K562 (cell line): ENCODE data around the gene SIRT7.

Experiments
- CHD2 ChIP-seq: IDR thresholded peaks from 2 replicates; pipeline ENCODE4 v1.6.1; 2011; ENCODE audit warnings: low read depth, low read length
- KLF16 ChIP-seq: IDR thresholded peaks from 2 replicates; pipeline ENCODE4 v1.6.1; 2016; ENCODE audit warnings: antibody characterized with exemption
- MAZ ChIP-seq, 2 experiments: fragments of 450-650 bp in 1 of 2; sonication (generic) in 1 of 2; formaldehyde crosslinking; IDR thresholded peaks in 1 of 2; conservative IDR thresholded peaks in 1 of 2; 2 replicates each; pipeline versions ENCODE4 v1.4.0 to v1.5.0; 2020; ENCODE audit warnings: mild to moderate bottlenecking in 1 of 2, missing genetic modification reagents in 1 of 2
- SMAD1 ChIP-seq: fragments of 150-350 bp; IDR thresholded peaks from 2 replicates; pipeline ENCODE4 v1.6.1; 2014; ENCODE audit warnings: low read length, low read depth; ENCODE audit not compliant: partially characterized antibody
- SUPT5H ChIP-seq: fragments of 450-650 bp; IDR thresholded peaks from 2 replicates; pipeline ENCODE4 v1.6.1; 2016
- ZC3H8 ChIP-seq: fragments of 450-650 bp; IDR thresholded peaks from 2 replicates; pipeline ENCODE4 v1.6.1; 2017
- ZNF232 ChIP-seq: sonication (generic); formaldehyde crosslinking; IDR thresholded peaks from 2 replicates; pipeline ENCODE4 v1.8.0; 2022; ENCODE audit warnings: mild to moderate bottlenecking, missing genetic modification reagents
- ZNF274 ChIP-seq: IDR thresholded peaks from 2 replicates; pipeline ENCODE4 v1.6.1; 2011; ENCODE audit warnings: low read depth, mild to moderate bottlenecking, low read length, moderate library complexity, borderline replicate concordance
- TF ChIP-seq, protein P1 (sequence below): fragments of 450-650 bp; IDR thresholded peaks from 2 replicates; pipeline ENCODE4 v1.6.1; 2016; ENCODE audit warnings: antibody characterized with exemption
- TF ChIP-seq, protein P2 (sequence below): sonication (generic); formaldehyde crosslinking; IDR thresholded peaks from 2 replicates; pipeline ENCODE4 v1.9.0; 2022; ENCODE audit warnings: mild to moderate bottlenecking, missing genetic modification reagents
- TF ChIP-seq, protein P3 (sequence below): fragments of 150-350 bp; conservative IDR thresholded peaks from 2 replicates; pipeline ENCODE4 v1.6.1; 2014; ENCODE audit warnings: low read length
- TF ChIP-seq, protein P4 (sequence below), 3 experiments: IDR thresholded peaks in 2 of 3; conservative IDR thresholded peaks in 1 of 3; 2 replicates each; pipeline ENCODE4 v1.5.1; 2011 to 2012; ENCODE audit warnings: low read length in 3 of 3, mild to moderate bottlenecking in 3 of 3, control low read depth in 2 of 3, improper control_type of control experiment in 1 of 3, inconsistent platforms in 1 of 3, low read depth in 1 of 3, mixed read lengths in 1 of 3, moderate library complexity in 1 of 3; ENCODE audit not compliant: insufficient read depth in 2 of 3

DNA sequence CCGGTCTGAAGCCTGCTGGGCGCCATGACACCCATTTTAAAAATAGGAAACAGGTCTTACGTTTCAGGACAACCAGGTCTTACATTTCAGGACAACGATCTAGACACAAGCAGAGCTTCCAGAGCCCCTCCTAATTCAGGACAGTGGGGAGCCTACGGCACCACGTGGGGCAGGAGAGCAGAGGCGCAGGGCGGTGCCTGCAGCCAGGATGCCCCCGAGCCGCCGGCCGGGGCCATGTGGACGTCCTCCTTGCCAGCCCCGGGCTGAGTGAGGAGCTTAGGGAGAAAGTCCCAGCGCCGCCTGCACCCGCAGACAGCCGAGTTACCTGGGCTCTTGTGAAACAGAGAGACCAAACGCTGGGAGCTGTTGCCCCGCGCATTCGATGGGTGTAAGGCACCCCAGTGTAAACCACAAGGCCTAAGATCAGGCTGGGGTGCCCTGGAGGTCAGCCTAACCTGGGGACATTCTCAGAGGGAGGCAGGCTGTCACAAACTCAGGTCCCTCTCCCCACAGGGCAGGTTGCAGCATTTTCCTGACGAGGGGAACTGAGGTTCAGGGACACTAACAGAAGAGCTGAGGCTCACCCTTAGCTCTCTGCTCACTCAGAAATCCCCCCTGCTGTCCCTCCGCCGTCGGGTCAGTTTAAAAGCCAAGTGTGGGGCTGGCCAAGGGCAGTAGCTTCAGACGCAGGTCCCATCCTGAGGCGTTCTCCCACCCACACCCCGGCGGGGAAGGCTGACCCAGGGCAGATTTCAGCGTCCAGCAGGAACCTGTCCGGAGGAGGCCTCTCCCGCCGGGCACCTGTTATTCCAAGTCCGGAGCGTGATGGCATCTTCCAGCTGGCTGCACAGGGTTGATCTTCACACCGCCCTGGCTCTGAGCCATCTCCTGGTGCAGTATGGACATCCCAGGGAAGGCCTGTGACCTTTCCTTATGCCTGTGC is 44.8 kb upstream of the SIRT7 start:
- TF ChIP-seq, protein P1, sequence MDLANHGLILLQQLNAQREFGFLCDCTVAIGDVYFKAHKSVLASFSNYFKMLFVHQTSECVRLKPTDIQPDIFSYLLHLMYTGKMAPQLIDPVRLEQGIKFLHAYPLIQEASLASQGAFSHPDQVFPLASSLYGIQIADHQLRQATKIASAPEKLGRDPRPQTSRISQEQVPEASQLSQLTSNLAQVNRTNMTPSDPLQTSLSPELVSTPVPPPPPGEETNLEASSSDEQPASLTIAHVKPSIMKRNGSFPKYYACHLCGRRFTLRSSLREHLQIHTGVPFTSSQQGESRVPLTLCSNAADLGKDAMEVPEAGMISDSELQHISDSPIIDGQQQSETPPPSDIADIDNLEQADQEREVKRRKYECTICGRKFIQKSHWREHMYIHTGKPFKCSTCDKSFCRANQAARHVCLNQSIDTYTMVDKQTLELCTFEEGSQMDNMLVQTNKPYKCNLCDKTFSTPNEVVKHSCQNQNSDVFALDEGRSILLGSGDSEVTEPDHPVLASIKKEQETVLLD: no peak
- TF ChIP-seq ZNF232 (CRISPR knock-in tag): no peak
- TF ChIP-seq, protein P2, sequence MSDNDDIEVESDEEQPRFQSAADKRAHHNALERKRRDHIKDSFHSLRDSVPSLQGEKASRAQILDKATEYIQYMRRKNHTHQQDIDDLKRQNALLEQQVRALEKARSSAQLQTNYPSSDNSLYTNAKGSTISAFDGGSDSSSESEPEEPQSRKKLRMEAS (CRISPR knock-in tag): no peak
- TF ChIP-seq SUPT5H: no peak
- TF ChIP-seq SMAD1: no peak
- TF ChIP-seq, protein P3, sequence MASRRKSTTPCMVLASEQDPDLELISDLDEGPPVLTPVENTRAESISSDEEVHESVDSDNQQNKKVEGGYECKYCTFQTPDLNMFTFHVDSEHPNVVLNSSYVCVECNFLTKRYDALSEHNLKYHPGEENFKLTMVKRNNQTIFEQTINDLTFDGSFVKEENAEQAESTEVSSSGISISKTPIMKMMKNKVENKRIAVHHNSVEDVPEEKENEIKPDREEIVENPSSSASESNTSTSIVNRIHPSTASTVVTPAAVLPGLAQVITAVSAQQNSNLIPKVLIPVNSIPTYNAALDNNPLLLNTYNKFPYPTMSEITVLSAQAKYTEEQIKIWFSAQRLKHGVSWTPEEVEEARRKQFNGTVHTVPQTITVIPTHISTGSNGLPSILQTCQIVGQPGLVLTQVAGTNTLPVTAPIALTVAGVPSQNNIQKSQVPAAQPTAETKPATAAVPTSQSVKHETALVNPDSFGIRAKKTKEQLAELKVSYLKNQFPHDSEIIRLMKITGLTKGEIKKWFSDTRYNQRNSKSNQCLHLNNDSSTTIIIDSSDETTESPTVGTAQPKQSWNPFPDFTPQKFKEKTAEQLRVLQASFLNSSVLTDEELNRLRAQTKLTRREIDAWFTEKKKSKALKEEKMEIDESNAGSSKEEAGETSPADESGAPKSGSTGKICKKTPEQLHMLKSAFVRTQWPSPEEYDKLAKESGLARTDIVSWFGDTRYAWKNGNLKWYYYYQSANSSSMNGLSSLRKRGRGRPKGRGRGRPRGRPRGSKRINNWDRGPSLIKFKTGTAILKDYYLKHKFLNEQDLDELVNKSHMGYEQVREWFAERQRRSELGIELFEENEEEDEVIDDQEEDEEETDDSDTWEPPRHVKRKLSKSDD: no peak
- TF ChIP-seq, protein P4, sequence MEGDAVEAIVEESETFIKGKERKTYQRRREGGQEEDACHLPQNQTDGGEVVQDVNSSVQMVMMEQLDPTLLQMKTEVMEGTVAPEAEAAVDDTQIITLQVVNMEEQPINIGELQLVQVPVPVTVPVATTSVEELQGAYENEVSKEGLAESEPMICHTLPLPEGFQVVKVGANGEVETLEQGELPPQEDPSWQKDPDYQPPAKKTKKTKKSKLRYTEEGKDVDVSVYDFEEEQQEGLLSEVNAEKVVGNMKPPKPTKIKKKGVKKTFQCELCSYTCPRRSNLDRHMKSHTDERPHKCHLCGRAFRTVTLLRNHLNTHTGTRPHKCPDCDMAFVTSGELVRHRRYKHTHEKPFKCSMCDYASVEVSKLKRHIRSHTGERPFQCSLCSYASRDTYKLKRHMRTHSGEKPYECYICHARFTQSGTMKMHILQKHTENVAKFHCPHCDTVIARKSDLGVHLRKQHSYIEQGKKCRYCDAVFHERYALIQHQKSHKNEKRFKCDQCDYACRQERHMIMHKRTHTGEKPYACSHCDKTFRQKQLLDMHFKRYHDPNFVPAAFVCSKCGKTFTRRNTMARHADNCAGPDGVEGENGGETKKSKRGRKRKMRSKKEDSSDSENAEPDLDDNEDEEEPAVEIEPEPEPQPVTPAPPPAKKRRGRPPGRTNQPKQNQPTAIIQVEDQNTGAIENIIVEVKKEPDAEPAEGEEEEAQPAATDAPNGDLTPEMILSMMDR (IDR thresholded peaks at IDR 0.05 in 2 of 3, conservative IDR thresholded peaks at IDR 0.05 in 1 of 3; ENCODE audit: insufficient read depth in 2 of 3, low read depth in 1 of 3, low read length in 3 of 3): no peak
- TF ChIP-seq CHD2: no peak
- TF ChIP-seq ZC3H8: no peak
- no peak for TF ChIP-seq KLF16
- TF ChIP-seq ZNF274: no peak
- no peak for TF ChIP-seq MAZ (CRISPR knock-in tag; conservative IDR thresholded peaks at IDR 0.05 in 1 of 2, IDR thresholded peaks at IDR 0.05 in 1 of 2)
